ENCODE results near the gene SNAPIN.

- TF ChIP-seq CTCF (IDR thresholded peaks at IDR 0.05) (no peak), MAX (CRISPR knock-in tag; IDR thresholded peaks at IDR 0.05) (no peak), SP1 (CRISPR knock-in tag; conservative IDR thresholded peaks at IDR 0.05) (no peak), TEAD1 (CRISPR knock-in tag; IDR thresholded peaks at IDR 0.05) (no peak), GTF2I (CRISPR knock-in tag; conservative IDR thresholded peaks at IDR 0.05) (no peak), ATF3 (CRISPR knock-in tag; conservative IDR thresholded peaks at IDR 0.05) (no peak), ZNF512 (CRISPR knock-in tag; IDR thresholded peaks at IDR 0.05; ENCODE audit: borderline replicate concordance) (no peak), ELF4 (CRISPR knock-in tag; IDR thresholded peaks at IDR 0.05; ENCODE audit: low read depth) (no peak), SMAD3 (CRISPR knock-in tag; IDR thresholded peaks at IDR 0.05; ENCODE audit: borderline replicate concordance) (no peak), CREB1 (CRISPR knock-in tag; IDR thresholded peaks at IDR 0.05) (no peak), ZBTB21 (CRISPR knock-in tag; IDR thresholded peaks at IDR 0.05; ENCODE audit: borderline replicate concordance) (no peak), JUN (CRISPR knock-in tag; IDR thresholded peaks at IDR 0.05) (no peak), NFE2L1 (CRISPR knock-in tag; IDR thresholded peaks at IDR 0.05) (no peak), GABPB1 (CRISPR knock-in tag; IDR thresholded peaks at IDR 0.05) (no peak)
Measured at GRCh38 chr1:153696741-153697140, 38.2 kb downstream of the SNAPIN start.

Data from WTC11 (cell line).